Activated T-cell treated with anti-CD3 and anti-CD28 coated beads for 48 hours (primary cell): ENCODE data around the gene CDC42BPA.
"Not testable (repeated sequence)": the region's sequence is repeated elsewhere in the genome, so short reads cannot be mapped to it uniquely, and the experiment has no call there.

Experiments
- DNase-seq: peaks from one replicate; pipeline ENCODE4 v3.0.0-alpha.2; 2020; ENCODE audit warnings: low read depth

Gene CDC42BPA

GRCh38 chr1:227197064-227197463 lies 121.2 kb downstream of the CDC42BPA start:
- DNase-seq = no peak

GRCh38 chr1:227192163-227192562 lies 126.1 kb downstream of the CDC42BPA start:
- DNase-seq = peak; percentile 21

- no peak for DNase-seq
Observed at GRCh38 chr1:227191607-227192006, 126.7 kb downstream of the CDC42BPA start.

GRCh38 chr1:227190321-227190720 lies 128.0 kb downstream of the CDC42BPA start:
- no peak for DNase-seq

- no peak for DNase-seq
Observed at GRCh38 chr1:227185291-227185690, 133.0 kb downstream of the CDC42BPA start.

- DNase-seq = no peak
Observed at GRCh38 chr1:227182012-227182411, 136.3 kb downstream of the CDC42BPA start.

- no peak for DNase-seq
Observed at GRCh38 chr1:227175611-227176010, 142.7 kb downstream of the CDC42BPA start.

GRCh38 chr1:227174164-227174563 lies 144.1 kb downstream of the CDC42BPA start:
- no peak for DNase-seq

- no peak for DNase-seq
Observed at GRCh38 chr1:227170361-227171166, 147.7 kb downstream of the CDC42BPA start.

- no peak for DNase-seq
Observed at GRCh38 chr1:227169343-227169742, 148.9 kb downstream of the CDC42BPA start.

- no peak for DNase-seq
Observed at GRCh38 chr1:227167276-227168101, 150.8 kb downstream of the CDC42BPA start.

- no peak for DNase-seq
Observed at GRCh38 chr1:227166559-227166958, 151.7 kb downstream of the CDC42BPA start.

GRCh38 chr1:227161470-227161869 lies 156.8 kb downstream of the CDC42BPA start:
- no peak for DNase-seq

- DNase-seq = no peak
Observed at GRCh38 chr1:227156520-227156919, 161.8 kb downstream of the CDC42BPA start.

GRCh38 chr1:227155688-227156087 lies 162.6 kb downstream of the CDC42BPA start:
- DNase-seq = no peak

- no peak for DNase-seq
Observed at GRCh38 chr1:227155004-227155403, 163.3 kb downstream of the CDC42BPA start.

- no peak for DNase-seq
Observed at GRCh38 chr1:227152525-227152924, 165.8 kb downstream of the CDC42BPA start.

GRCh38 chr1:227140376-227140775 lies 177.9 kb downstream of the CDC42BPA start:
- DNase-seq = no peak

- DNase-seq = no peak
Observed at GRCh38 chr1:227136210-227136820, 182.0 kb downstream of the CDC42BPA start.

- no peak for DNase-seq
Observed at GRCh38 chr1:227134686-227135314, 183.5 kb downstream of the CDC42BPA start.

- not testable (repeated sequence) for DNase-seq
Observed at GRCh38 chr1:227132695-227133094, 185.6 kb downstream of the CDC42BPA start.

GRCh38 chr1:227131193-227131592 lies 187.1 kb downstream of the CDC42BPA start:
- no peak for DNase-seq
